CD4-positive, alpha-beta T cell treated with Interleukin-4 for 4 hours (primary cell): ENCODE data around the gene PRDM15.
A peak's percentile ranks its signal among the peaks of the same experiment; 100 is the strongest.

ENCODE experiments used
- DNase-seq: peaks from one replicate; pipeline ENCODE4 v3.0.0-alpha.2; 2020

The PRDM15 gene

GRCh38 chr21:41821756-41822431, 57.2 kb downstream of the PRDM15 start:
- no peak for DNase-seq

- no peak for DNase-seq
Observed at GRCh38 chr21:41821081-41821755, 57.9 kb downstream of the PRDM15 start.

- DNase-seq, result no peak
Observed at GRCh38 chr21:41820384-41821080, 58.6 kb downstream of the PRDM15 start.

GRCh38 chr21:41819856-41820281, 59.3 kb downstream of the PRDM15 start:
- DNase-seq, result no peak

GRCh38 chr21:41819236-41819855, 59.8 kb downstream of the PRDM15 start:
- DNase-seq, result no peak

GRCh38 chr21:41817877-41818855, 61.0 kb downstream of the PRDM15 start:
- DNase-seq, result no peak

GRCh38 chr21:41817228-41817627, 61.9 kb downstream of the PRDM15 start:
- no peak for DNase-seq

GRCh38 chr21:41816583-41817165, 62.5 kb downstream of the PRDM15 start:
- DNase-seq, result peak; percentile 47

GRCh38 chr21:41815652-41816582, 63.2 kb downstream of the PRDM15 start:
- DNase-seq, result no peak

GRCh38 chr21:41813226-41813625, 65.9 kb downstream of the PRDM15 start:
- DNase-seq, result no peak

GRCh38 chr21:41812679-41813078, 66.5 kb downstream of the PRDM15 start:
- DNase-seq, result no peak

- DNase-seq, result no peak
Observed at GRCh38 chr21:41810597-41810932, 68.6 kb downstream of the PRDM15 start.

- no peak for DNase-seq
Observed at GRCh38 chr21:41809891-41810596, 69.1 kb downstream of the PRDM15 start.

- DNase-seq, result no peak
Observed at GRCh38 chr21:41808846-41809245, 70.3 kb downstream of the PRDM15 start.

GRCh38 chr21:41808094-41808493, 71.0 kb downstream of the PRDM15 start:
- DNase-seq, result no peak

GRCh38 chr21:41806773-41807172, 72.4 kb downstream of the PRDM15 start:
- DNase-seq, result no peak

GRCh38 chr21:41805643-41806042, 73.5 kb downstream of the PRDM15 start:
- DNase-seq, result no peak

GRCh38 chr21:41805038-41805437, 74.1 kb downstream of the PRDM15 start:
- DNase-seq, result no peak

- DNase-seq, result no peak
Observed at GRCh38 chr21:41804381-41804780, 74.8 kb downstream of the PRDM15 start.

- no peak for DNase-seq
Observed at GRCh38 chr21:41803316-41803715, 75.8 kb downstream of the PRDM15 start.
